Keratinocyte (primary cell): ENCODE results near the gene ALPI.

Experiments
- EZH2 ChIP-seq: IDR thresholded peaks from one replicate; pipeline ENCODE4 v1.6.1; 2012; ENCODE audit warnings: inconsistent platforms, mild to moderate bottlenecking, low read length, moderate library complexity
- TF ChIP-seq, protein P1 (sequence below), 3 experiments: IDR thresholded peaks in 1 of 3; conservative IDR thresholded peaks in 1 of 3; optimal IDR thresholded peaks in 1 of 3; 2 replicates in 2 of 3; 3 replicates in 1 of 3; pipeline versions ENCODE3 to v1.5.1; 2011; ENCODE audit warnings: low read length in 3 of 3, mild to moderate bottlenecking in 3 of 3, moderate library complexity in 2 of 3, control low read depth in 1 of 3, inconsistent platforms in 1 of 3; ENCODE audit not compliant: insufficient read depth in 2 of 3; ENCODE audit errors: extremely low read depth in 1 of 3

GRCh38 chr2:232421189-232421785 is 34.7 kb upstream of the ALPI start:
- TF ChIP-seq, protein P1, sequence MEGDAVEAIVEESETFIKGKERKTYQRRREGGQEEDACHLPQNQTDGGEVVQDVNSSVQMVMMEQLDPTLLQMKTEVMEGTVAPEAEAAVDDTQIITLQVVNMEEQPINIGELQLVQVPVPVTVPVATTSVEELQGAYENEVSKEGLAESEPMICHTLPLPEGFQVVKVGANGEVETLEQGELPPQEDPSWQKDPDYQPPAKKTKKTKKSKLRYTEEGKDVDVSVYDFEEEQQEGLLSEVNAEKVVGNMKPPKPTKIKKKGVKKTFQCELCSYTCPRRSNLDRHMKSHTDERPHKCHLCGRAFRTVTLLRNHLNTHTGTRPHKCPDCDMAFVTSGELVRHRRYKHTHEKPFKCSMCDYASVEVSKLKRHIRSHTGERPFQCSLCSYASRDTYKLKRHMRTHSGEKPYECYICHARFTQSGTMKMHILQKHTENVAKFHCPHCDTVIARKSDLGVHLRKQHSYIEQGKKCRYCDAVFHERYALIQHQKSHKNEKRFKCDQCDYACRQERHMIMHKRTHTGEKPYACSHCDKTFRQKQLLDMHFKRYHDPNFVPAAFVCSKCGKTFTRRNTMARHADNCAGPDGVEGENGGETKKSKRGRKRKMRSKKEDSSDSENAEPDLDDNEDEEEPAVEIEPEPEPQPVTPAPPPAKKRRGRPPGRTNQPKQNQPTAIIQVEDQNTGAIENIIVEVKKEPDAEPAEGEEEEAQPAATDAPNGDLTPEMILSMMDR (optimal IDR thresholded peaks at IDR 0.05 in 1 of 3, IDR thresholded peaks at IDR 0.05 in 1 of 3, conservative IDR thresholded peaks at IDR 0.05 in 1 of 3; ENCODE audit: extremely low read depth in 1 of 3, insufficient read depth in 2 of 3, low read length in 3 of 3) = no peak
- TF ChIP-seq EZH2 = peak; percentile 21
